D721Med (cell line): ENCODE measurements around the gene CLSTN2.

Source experiments
- DNase-seq: peaks from one replicate; pipeline ENCODE4 v3.0.0; 2011; ENCODE audit warnings: low spot score; ENCODE audit not compliant: insufficient read length
- FAIRE-seq: peaks from 2 replicates; lab custom pipeline; 2011; peaks lifted over from hg19 to GRCh38; lab: Jason Lieb, UNC
- TF ChIP-seq, protein P1 (sequence below): IDR thresholded peaks from 2 replicates; pipeline ENCODE4 v1.5.1; 2012; ENCODE audit warnings: mild to moderate bottlenecking, control low read depth; ENCODE audit not compliant: insufficient read depth; ENCODE audit errors: missing control alignments

Gene CLSTN2

DNA sequence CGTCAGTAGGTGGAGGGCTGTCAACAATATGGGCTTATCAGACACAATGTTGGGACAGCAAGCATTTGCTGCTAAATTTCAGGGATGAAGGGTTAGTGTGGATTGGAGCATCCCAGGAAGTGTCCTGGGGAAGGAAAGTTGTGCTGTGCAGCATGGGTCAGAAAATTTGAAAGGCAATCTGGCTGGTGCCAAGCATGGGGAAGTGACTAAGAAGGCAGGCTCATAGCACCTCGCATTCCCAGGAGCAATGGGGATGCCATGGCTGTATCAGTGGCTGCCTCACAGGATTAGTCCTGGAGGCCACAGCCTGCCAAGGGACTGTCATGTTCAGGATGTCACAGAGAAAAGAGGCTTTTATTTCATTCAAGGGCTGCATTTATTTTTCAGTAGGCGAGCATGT, 420.5 kb downstream of the CLSTN2 start:
- TF ChIP-seq, protein P1, sequence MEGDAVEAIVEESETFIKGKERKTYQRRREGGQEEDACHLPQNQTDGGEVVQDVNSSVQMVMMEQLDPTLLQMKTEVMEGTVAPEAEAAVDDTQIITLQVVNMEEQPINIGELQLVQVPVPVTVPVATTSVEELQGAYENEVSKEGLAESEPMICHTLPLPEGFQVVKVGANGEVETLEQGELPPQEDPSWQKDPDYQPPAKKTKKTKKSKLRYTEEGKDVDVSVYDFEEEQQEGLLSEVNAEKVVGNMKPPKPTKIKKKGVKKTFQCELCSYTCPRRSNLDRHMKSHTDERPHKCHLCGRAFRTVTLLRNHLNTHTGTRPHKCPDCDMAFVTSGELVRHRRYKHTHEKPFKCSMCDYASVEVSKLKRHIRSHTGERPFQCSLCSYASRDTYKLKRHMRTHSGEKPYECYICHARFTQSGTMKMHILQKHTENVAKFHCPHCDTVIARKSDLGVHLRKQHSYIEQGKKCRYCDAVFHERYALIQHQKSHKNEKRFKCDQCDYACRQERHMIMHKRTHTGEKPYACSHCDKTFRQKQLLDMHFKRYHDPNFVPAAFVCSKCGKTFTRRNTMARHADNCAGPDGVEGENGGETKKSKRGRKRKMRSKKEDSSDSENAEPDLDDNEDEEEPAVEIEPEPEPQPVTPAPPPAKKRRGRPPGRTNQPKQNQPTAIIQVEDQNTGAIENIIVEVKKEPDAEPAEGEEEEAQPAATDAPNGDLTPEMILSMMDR = no peak
- no peak for DNase-seq
- FAIRE-seq = no peak

DNA sequence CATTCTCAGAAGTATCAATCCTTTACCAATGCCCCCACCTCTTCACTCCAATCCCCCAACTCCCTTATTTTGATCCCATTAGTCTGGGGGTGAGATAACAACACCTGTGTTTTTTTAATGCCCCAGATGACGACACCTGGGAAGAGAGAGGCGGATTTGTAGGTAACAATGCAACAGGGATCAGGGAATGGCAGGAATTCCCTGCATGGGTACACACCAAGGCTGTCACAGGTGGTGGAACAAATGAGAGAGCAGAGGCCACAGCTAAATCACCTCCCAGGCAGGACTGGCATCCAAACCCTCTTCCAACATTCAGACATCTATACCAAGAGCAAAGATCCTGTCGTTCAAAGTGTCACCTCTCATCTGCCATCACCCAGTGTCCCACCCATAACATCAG, 423.7 kb downstream of the CLSTN2 start:
- no peak for FAIRE-seq
- TF ChIP-seq, protein P1 = no peak
- no peak for DNase-seq

DNA sequence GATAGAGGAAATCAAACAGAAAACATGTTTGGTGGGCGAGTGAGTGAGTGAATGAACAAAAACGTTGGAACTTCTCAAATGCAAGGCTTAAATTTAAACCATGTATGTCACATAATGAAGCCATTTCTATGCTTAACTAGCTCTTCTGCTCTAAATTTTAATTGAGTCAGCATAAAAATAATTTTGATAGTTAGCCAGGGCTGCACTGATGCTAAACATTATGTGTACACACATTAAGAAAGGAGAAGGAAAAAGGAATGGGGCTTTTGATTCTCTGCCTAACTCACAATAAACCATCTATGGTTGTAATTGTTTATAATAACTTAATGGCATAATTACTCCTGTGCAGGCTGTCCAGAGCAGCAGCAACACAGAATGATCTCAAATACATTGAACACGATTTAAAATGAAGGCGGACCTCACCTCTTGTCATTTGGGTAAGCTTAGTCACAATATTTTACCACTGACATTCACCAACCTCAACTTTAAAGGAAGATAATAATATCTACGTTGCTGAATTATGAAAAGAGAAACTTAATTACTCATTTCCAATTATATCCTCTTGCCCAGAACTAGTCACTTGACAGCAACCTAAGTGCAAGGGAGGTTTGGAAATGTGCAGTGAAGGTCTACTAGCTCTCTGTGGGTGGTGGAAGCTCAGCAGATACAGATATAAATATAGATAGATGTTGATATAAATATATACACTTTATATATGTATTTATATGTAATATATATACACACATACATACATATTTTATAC, 424.4 kb downstream of the CLSTN2 start:
- TF ChIP-seq, protein P1 = no peak
- DNase-seq (no peak), FAIRE-seq (no peak)

DNA sequence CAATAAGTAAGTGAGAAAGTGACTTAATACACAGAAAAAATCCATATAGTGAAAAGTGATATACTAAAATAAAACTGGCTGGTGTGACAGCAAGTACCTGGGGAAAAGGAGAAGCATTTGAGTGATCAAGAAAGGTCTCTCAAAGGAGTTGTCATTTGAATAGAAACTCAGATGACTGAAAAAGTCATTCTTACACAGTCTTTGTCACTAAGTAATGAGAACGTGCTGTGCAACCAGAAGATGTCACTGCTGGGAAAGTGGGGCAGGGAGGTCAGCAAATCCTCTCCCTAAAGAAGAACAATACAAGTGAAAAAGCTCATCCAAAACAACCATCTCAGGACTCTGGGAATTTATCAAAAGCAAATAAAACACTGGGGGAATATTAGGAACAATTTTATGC, 425.3 kb downstream of the CLSTN2 start:
- DNase-seq = no peak
- FAIRE-seq = no peak
- TF ChIP-seq, protein P1 = no peak

DNA sequence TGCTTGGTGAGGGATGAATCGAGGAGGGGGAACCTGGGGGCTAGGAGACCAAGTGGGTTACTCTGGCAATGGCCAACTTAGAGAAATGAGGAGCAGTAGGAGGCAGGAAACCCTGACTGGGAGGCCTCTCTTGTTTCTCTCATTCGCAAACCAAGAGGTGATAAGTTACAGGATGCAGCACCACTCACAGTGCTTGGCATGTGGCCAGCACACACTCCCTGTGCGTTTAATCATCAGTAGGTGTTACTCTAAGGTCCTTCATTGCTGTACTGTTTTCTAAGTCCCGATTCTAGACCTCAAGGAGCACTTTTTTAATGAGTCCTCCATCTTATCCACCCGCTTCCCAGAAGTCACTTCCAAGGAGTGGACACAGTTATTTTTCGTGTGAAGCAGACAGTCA, 428.8 kb downstream of the CLSTN2 start:
- FAIRE-seq (no peak), DNase-seq (no peak)
- TF ChIP-seq, protein P1 = no peak

DNA sequence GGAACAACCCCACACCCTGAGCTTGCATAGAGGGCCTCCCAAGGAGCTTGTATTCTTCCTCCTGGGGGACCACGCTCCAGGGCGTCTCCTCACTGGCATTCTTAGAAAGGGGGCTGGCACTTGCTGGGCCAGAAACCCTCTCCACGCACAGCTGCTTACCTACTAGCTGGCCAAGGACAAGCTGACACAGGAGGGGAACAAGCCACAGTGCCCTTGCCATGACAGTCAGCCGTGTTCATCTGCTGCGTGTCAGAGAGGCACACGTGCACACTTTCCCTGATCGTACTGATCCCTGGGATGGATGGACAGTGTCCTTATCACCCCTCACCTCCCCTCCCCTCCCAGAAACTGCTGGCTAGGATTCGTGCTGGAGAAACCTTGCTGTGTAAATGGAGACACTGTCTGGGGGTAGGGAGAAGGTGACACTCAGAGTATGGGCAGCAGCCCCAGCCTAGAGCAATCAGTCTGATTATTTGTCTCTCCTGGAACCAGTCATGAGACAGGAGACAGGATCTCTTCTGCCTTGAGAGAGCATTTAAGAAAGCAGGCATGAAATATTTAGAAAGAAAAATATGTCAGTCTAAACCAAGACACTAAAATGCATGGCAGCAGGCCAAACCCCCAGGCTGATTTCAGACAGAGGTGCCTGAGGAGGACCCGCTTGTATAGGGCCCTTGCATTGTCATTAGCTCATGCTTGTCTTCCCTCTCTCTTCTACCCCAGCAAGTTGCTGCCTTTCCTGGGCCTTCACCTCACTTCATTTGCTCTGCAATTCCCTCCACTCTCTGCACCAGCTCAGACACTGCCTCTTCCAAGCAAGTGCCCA, 431.1 kb downstream of the CLSTN2 start:
- TF ChIP-seq, protein P1 = no peak
- DNase-seq (no peak), FAIRE-seq (no peak)

DNA sequence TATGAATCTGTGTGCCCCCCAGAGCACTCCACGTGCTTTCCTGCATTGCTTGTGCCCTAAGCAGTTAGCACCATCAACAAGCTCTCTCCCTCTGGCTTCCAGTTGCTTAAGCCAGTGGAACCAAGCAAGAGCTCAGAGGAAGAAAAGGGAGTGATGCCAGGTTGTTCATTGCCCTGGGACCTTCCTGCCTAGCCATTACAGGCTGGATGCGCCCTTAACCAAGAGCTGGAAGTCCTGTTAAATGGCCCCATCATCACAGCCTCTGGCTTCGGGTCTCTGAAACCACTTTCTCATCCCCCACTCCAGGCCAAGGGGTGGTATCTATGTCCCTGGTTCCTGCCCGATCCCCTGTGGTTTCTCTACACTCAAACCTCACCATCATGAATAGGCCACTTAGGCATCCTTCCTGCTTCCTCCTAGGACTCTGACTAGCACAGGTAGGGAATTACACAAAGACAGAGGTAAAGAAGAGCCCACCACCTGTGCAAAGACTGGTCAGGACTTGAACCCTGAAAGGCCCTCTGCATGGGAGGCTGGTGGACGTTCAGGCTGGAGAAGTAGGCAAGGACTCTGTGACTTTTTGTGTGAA, 433.3 kb downstream of the CLSTN2 start:
- TF ChIP-seq, protein P1 = no peak
- FAIRE-seq (no peak), DNase-seq (no peak)
